ENCODE results near the gene NF1.

- TF ChIP-seq SP3 (tag by site-specific recombination; IDR thresholded peaks at IDR 0.05) (no peak), ZNF404 (tag by site-specific recombination; IDR thresholded peaks at IDR 0.05) (no peak)
Measured at GRCh38 chr17:31052187-31052889, 42.4 kb upstream of the NF1 start.

Data from HEK293 (cell line).